HepG2 (cell line): ENCODE results near the gene ABCC10. TPM values are rescaled to one million over a fixed set of nuclear protein-coding genes. Genes with fewer than 3 reads are reported as not detected.

ENCODE experiments used
- CREM ChIP-seq, 2 experiments: sonication (generic) in 1 of 2; formaldehyde crosslinking in 1 of 2; IDR thresholded peaks; 2 replicates each; pipeline versions ENCODE4 v1.4.0 to v1.6.1; 2016 to 2020; ENCODE audit warnings: antibody characterized with exemption in 1 of 2, mild to moderate bottlenecking in 1 of 2, missing genetic modification reagents in 1 of 2
- GATAD1 ChIP-seq: IDR thresholded peaks from 2 replicates; pipeline ENCODE4 v1.6.1; 2016; ENCODE audit warnings: missing genetic modification reagents, missing compliant biosample characterization
- HMG20A ChIP-seq: IDR thresholded peaks from 2 replicates; pipeline ENCODE4 v1.6.1; 2016; ENCODE audit warnings: borderline replicate concordance
- MAFG ChIP-seq: sonication (generic); formaldehyde crosslinking; IDR thresholded peaks from 2 replicates; pipeline ENCODE4 v1.5.1; 2020; ENCODE audit warnings: mild to moderate bottlenecking, missing genetic modification reagents
- MED1 ChIP-seq: sonication (generic); formaldehyde crosslinking; IDR thresholded peaks from 2 replicates; pipeline ENCODE4 v1.4.0; 2020; ENCODE audit warnings: missing genetic modification reagents
- MIXL1 ChIP-seq: IDR thresholded peaks from 2 replicates; pipeline ENCODE4 v1.6.1; 2016
- NCOA2 ChIP-seq: sonication (generic); formaldehyde crosslinking; IDR thresholded peaks from 2 replicates; pipeline ENCODE4 v1.8.0; 2022; ENCODE audit warnings: inconsistent platforms
- SP5 ChIP-seq: IDR thresholded peaks from 2 replicates; pipeline ENCODE4 v1.6.1; 2016; ENCODE audit warnings: low read depth, borderline replicate concordance
- TSC22D2 ChIP-seq: sonication (generic); formaldehyde crosslinking; IDR thresholded peaks from 2 replicates; pipeline ENCODE4 v1.5.1; 2020; ENCODE audit warnings: missing genetic modification reagents, mild to moderate bottlenecking, borderline replicate concordance
- YY1 ChIP-seq: IDR thresholded peaks from 2 replicates; pipeline ENCODE4 v1.6.1; 2011; ENCODE audit warnings: low read length, low read depth, moderate library complexity, mild to moderate bottlenecking; ENCODE audit not compliant: insufficient read depth, insufficient replicate concordance
- ZFX ChIP-seq: sonication (generic); formaldehyde crosslinking; IDR thresholded peaks from 2 replicates; pipeline ENCODE4 v1.4.0; 2020; ENCODE audit warnings: mild to moderate bottlenecking, low read depth, missing genetic modification reagents, moderate library complexity
- ZNF441 ChIP-seq: sonication (generic); formaldehyde crosslinking; IDR thresholded peaks from 2 replicates; pipeline ENCODE4 v1.7.0; 2021; ENCODE audit warnings: missing genetic modification reagents, borderline replicate concordance
- ZNF644 ChIP-seq: IDR thresholded peaks from 2 replicates; pipeline ENCODE4 v1.6.1; 2016; ENCODE audit warnings: low read depth
- polyA plus RNA-seq, 8 experiments: library from polyadenylated mRNA; depleted of rRNA in 3 of 8; stranded (reverse) in 7 of 8; unstranded in 1 of 8; fragments of >200 nt; fragmentation: Illumina TruSeq in 4 of 8; extraction: Trizol in 4 of 8; gene quantifications; 2 replicates each; pipeline versions ENCODE4 v1.2.1 to v1.2.3, GENCODE V29; 2011 to 2016; ENCODE audit warnings: low read depth in 4 of 8, missing spikeins in 1 of 8, mixed read lengths in 1 of 8; ENCODE audit not compliant: insufficient read depth in 1 of 8
- total RNA-seq, 5 experiments: library from RNA; depleted of rRNA; stranded (reverse); fragments of >200 nt; fragmentation: Illumina TruSeq; extraction: Trizol; gene quantifications; 2 replicates each; pipeline ENCODE4 v1.2.3, GENCODE V29; 2016; ENCODE audit warnings: low read depth in 1 of 5
- TF ChIP-seq, protein P1 (sequence below): sonication (generic); formaldehyde crosslinking; IDR thresholded peaks from 2 replicates; pipeline ENCODE4 v1.9.0; 2021; ENCODE audit warnings: mild to moderate bottlenecking, missing genetic modification reagents
- TF ChIP-seq, protein P2 (sequence below): IDR thresholded peaks from 2 replicates; pipeline ENCODE4 v1.6.1; 2016; ENCODE audit warnings: mild to moderate bottlenecking
- TF ChIP-seq, protein P3 (sequence below): sonication (generic); formaldehyde crosslinking; IDR thresholded peaks from 2 replicates; pipeline ENCODE4 v1.4.0; 2020; ENCODE audit warnings: mild to moderate bottlenecking, missing genetic modification reagents
- TF ChIP-seq, protein P4 (sequence below): sonication (generic); formaldehyde crosslinking; IDR thresholded peaks from 2 replicates; pipeline ENCODE4 v1.4.0; 2020; ENCODE audit warnings: missing genetic modification reagents
- TF ChIP-seq, protein P5 (sequence below): sonication (generic); formaldehyde crosslinking; IDR thresholded peaks from 2 replicates; pipeline ENCODE4 v1.4.0; 2020; ENCODE audit warnings: missing genetic modification reagents

The ABCC10 gene
- total and polyA plus RNA-seq, 2 of the 13 experiments (the other 11 are each of a cell fraction or from before 2014, with no cell fraction given): 16.0 to 24.3 TPM

DNA sequence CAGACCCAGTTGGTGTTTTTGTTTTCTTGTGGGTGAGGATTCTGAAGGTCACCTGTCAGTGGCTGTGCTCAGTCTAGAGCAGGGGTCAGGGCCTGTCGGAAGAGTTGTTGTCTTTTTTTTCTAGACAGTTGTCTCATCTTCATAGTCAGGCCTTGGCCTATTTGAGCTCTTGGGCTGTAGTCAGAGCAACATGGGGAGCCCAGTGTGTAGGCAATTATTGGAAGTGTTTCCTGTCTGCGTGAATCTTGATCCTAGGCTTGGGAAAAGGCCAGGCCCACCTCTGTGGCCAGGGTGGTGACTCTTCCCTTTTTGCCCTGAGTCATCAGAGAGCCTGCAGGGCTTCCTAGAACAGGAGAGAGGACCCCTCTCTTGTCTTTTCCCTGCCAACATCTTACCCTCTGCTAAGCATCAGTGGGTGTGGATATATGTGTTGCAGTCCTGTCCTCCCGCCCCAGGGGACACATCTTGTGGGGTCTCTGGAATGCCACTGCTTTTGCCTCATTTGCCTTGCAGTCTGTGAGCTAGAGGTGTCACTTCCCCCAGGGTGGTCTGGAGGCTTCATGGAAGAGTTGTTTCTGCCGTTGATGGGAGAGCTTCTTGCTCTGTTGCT is 61.4 kb downstream of the ABCC10 start (continued):
- TF ChIP-seq CREM (IDR thresholded peaks at IDR 0.05) (peak; percentile 47; the same call in 1 of the 2 replicates), CREM (CRISPR knock-in tag; IDR thresholded peaks at IDR 0.05) (no peak), HMG20A (CRISPR knock-in tag) (peak; percentile 45; the same call in 1 of the 2 replicates), MED1 (CRISPR knock-in tag) (peak; percentile 91), SP5 (CRISPR knock-in tag) (no peak), GATAD1 (peak; percentile 14; the same call in 1 of the 2 replicates), ZNF644 (CRISPR knock-in tag) (0 out of 2 replicates have a peak, but pooled peaks have one; percentile 51), ZNF441 (CRISPR knock-in tag) (no peak), MIXL1 (peak; percentile 69), TSC22D2 (CRISPR knock-in tag) (peak; percentile 13; the same call in 1 of the 2 replicates), MAFG (CRISPR knock-in tag) (peak; percentile 72; the same call in 1 of the 2 replicates), NCOA2 (peak; percentile 57; the same call in 1 of the 2 replicates), ZFX (CRISPR knock-in tag) (peak; percentile 91), YY1 (no peak)
- TF ChIP-seq, protein P1, sequence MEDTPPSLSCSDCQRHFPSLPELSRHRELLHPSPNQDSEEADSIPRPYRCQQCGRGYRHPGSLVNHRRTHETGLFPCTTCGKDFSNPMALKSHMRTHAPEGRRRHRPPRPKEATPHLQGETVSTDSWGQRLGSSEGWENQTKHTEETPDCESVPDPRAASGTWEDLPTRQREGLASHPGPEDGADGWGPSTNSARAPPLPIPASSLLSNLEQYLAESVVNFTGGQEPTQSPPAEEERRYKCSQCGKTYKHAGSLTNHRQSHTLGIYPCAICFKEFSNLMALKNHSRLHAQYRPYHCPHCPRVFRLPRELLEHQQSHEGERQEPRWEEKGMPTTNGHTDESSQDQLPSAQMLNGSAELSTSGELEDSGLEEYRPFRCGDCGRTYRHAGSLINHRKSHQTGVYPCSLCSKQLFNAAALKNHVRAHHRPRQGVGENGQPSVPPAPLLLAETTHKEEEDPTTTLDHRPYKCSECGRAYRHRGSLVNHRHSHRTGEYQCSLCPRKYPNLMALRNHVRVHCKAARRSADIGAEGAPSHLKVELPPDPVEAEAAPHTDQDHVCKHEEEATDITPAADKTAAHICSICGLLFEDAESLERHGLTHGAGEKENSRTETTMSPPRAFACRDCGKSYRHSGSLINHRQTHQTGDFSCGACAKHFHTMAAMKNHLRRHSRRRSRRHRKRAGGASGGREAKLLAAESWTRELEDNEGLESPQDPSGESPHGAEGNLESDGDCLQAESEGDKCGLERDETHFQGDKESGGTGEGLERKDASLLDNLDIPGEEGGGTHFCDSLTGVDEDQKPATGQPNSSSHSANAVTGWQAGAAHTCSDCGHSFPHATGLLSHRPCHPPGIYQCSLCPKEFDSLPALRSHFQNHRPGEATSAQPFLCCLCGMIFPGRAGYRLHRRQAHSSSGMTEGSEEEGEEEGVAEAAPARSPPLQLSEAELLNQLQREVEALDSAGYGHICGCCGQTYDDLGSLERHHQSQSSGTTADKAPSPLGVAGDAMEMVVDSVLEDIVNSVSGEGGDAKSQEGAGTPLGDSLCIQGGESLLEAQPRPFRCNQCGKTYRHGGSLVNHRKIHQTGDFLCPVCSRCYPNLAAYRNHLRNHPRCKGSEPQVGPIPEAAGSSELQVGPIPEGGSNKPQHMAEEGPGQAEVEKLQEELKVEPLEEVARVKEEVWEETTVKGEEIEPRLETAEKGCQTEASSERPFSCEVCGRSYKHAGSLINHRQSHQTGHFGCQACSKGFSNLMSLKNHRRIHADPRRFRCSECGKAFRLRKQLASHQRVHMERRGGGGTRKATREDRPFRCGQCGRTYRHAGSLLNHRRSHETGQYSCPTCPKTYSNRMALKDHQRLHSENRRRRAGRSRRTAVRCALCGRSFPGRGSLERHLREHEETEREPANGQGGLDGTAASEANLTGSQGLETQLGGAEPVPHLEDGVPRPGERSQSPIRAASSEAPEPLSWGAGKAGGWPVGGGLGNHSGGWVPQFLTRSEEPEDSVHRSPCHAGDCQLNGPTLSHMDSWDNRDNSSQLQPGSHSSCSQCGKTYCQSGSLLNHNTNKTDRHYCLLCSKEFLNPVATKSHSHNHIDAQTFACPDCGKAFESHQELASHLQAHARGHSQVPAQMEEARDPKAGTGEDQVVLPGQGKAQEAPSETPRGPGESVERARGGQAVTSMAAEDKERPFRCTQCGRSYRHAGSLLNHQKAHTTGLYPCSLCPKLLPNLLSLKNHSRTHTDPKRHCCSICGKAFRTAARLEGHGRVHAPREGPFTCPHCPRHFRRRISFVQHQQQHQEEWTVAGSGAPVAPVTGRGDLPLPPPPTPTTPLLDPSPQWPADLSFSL: peak; percentile 76
- TF ChIP-seq, protein P2, sequence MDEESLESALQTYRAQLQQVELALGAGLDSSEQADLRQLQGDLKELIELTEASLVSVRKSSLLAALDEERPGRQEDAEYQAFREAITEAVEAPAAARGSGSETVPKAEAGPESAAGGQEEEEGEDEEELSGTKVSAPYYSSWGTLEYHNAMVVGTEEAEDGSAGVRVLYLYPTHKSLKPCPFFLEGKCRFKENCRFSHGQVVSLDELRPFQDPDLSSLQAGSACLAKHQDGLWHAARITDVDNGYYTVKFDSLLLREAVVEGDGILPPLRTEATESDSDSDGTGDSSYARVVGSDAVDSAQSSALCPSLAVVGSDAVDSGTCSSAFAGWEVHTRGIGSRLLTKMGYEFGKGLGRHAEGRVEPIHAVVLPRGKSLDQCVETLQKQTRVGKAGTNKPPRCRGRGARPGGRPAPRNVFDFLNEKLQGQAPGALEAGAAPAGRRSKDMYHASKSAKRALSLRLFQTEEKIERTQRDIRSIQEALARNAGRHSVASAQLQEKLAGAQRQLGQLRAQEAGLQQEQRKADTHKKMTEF: peak; percentile 51; the same call in 1 of the 2 replicates
- TF ChIP-seq, protein P3, sequence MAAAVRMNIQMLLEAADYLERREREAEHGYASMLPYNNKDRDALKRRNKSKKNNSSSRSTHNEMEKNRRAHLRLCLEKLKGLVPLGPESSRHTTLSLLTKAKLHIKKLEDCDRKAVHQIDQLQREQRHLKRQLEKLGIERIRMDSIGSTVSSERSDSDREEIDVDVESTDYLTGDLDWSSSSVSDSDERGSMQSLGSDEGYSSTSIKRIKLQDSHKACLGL (CRISPR knock-in tag): no peak
- TF ChIP-seq, protein P4, sequence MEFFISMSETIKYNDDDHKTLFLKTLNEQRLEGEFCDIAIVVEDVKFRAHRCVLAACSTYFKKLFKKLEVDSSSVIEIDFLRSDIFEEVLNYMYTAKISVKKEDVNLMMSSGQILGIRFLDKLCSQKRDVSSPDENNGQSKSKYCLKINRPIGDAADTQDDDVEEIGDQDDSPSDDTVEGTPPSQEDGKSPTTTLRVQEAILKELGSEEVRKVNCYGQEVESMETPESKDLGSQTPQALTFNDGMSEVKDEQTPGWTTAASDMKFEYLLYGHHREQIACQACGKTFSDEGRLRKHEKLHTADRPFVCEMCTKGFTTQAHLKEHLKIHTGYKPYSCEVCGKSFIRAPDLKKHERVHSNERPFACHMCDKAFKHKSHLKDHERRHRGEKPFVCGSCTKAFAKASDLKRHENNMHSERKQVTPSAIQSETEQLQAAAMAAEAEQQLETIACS (CRISPR knock-in tag): no peak
- TF ChIP-seq, protein P5, sequence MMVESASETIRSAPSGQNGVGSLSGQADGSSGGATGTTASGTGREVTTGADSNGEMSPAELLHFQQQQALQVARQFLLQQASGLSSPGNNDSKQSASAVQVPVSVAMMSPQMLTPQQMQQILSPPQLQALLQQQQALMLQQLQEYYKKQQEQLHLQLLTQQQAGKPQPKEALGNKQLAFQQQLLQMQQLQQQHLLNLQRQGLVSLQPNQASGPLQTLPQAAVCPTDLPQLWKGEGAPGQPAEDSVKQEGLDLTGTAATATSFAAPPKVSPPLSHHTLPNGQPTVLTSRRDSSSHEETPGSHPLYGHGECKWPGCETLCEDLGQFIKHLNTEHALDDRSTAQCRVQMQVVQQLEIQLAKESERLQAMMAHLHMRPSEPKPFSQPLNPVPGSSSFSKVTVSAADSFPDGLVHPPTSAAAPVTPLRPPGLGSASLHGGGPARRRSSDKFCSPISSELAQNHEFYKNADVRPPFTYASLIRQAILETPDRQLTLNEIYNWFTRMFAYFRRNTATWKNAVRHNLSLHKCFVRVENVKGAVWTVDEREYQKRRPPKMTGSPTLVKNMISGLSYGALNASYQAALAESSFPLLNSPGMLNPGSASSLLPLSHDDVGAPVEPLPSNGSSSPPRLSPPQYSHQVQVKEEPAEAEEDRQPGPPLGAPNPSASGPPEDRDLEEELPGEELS (CRISPR knock-in tag): peak; percentile 74
